Keratinocyte (primary cell): Measurements from ENCODE around the gene C11orf16.
A peak's percentile ranks its signal among the peaks of the same experiment; 100 is the strongest.

Experiments used
- CTCF ChIP-seq, 3 experiments: IDR thresholded peaks in 1 of 3; conservative IDR thresholded peaks in 1 of 3; optimal IDR thresholded peaks in 1 of 3; 2 replicates in 2 of 3; 3 replicates in 1 of 3; pipeline versions ENCODE3 to v1.5.1; 2011; ENCODE audit warnings: low read length in 3 of 3, mild to moderate bottlenecking in 3 of 3, moderate library complexity in 2 of 3, control low read depth in 1 of 3, inconsistent platforms in 1 of 3; ENCODE audit not compliant: insufficient read depth in 2 of 3; ENCODE audit errors: extremely low read depth in 1 of 3
- EZH2 ChIP-seq: IDR thresholded peaks from one replicate; pipeline ENCODE4 v1.6.1; 2012; ENCODE audit warnings: inconsistent platforms, mild to moderate bottlenecking, low read length, moderate library complexity

- TF ChIP-seq CTCF (optimal IDR thresholded peaks at IDR 0.05 in 1 of 3, IDR thresholded peaks at IDR 0.05 in 1 of 3, conservative IDR thresholded peaks at IDR 0.05 in 1 of 3; ENCODE audit: extremely low read depth in 1 of 3, insufficient read depth in 2 of 3, low read length in 3 of 3) (peak in 2 of 3 experiments; percentile 15 to 57), EZH2 (no peak)
Measured at GRCh38 chr11:8870411-8871170, 62.2 kb downstream of the C11orf16 start.
